Measurements from ENCODE around the gene UXS1. TPM values are rescaled to one million over a fixed set of nuclear protein-coding genes. Genes with fewer than 3 reads are reported as not detected.

The UXS1 gene
- total and polyA plus RNA-seq, 2 donors (not counting 1 experiment from before 2014, with no cell fraction given), result 20.3 to 44.8 TPM

- Mint-ChIP-seq H3K27ac (no peak overlapping the region), H3K27me3 (peaks cover 10% of the 10 kb centered on the region), H3K9me3 (ENCODE audit: insufficient read depth) (no peaks in the 10 kb centered on the region), H3K4me1 (peaks cover 12% of the 10 kb centered on the region), H3K4me3 (no peak overlapping the region)
- ChIA-PET CTCF (no interaction called here), POLR2A (no interaction called here)
- intact Hi-C loops (cut with micrococcal nuclease), result no loop called here
- Histone ChIP-seq H3K9ac (ENCODE audit: low read length) (no peak overlapping the region), H3K9me3 (ENCODE audit: control extremely low read depth in 1 of 3, control insufficient read depth in 2 of 3, insufficient read depth in 1 of 3, low read length in 2 of 3) (peaks cover 0 to 3% (median 0%) of the 10 kb centered on the region in 3 donors), H2AFZ (ENCODE audit: insufficient read depth, low read depth, low read length, poor library complexity, severe bottlenecking) (no peak overlapping the region), H3K4me3 (ENCODE audit: control extremely low read depth in 1 of 5, extremely low read depth in 1 of 5, insufficient read depth in 1 of 5, low read depth in 2 of 5, low read length in 4 of 5) (no peak overlapping the region), H3K36me3 (replicated peaks in 1 of 2; ENCODE audit: control extremely low read depth in 1 of 2, control insufficient read depth in 1 of 2, extremely low read depth in 1 of 2, insufficient read depth in 2 of 2, low read length in 1 of 2) (no peaks in the 10 kb centered on the region), H4K20me1 (ENCODE audit: control insufficient read depth, insufficient read depth, low read length, poor library complexity, severe bottlenecking) (no peaks in the 10 kb centered on the region), H3K27me3 (replicated peaks in 1 of 4; ENCODE audit: control extremely low read depth in 1 of 4, control insufficient read depth in 3 of 4, insufficient read depth in 4 of 4, low read length in 3 of 4) (no peaks in the 10 kb centered on the region), H3K79me2 (ENCODE audit: control insufficient read depth, insufficient read depth, low read length) (no peaks in the 10 kb centered on the region), H3K4me2 (replicated peaks; ENCODE audit: low read depth, low read length, poor library complexity, severe bottlenecking) (no peak overlapping the region), H3K4me1 (ENCODE audit: control insufficient read depth in 2 of 2, insufficient read depth in 2 of 2, low read length in 2 of 2) (peaks cover 8 to 12% of the 10 kb centered on the region in 2 donors), H3K27ac (ENCODE audit: low read length in 2 of 2) (no peak overlapping the region)
- TF ChIP-seq EZH2 (IDR thresholded peaks at IDR 0.05; ENCODE audit: borderline replicate concordance, insufficient read depth, low read depth, low read length, poor library complexity, severe bottlenecking) (no peak), CTCF (IDR thresholded peaks at IDR 0.05) (no peak)
- no peak for ATAC-seq (ENCODE audit: low read depth)
- DNase-seq, result no peak
- 54% methylated on average over 3 of the region's 4 CpGs for WGBS (ENCODE audit: insufficient coverage)
Observed at GRCh38 chr2:106057206-106057605, 136.9 kb downstream of the UXS1 start.

- no peak overlapping the region for H3K4me2 ChIP-seq (replicated peaks; ENCODE audit: low read depth, low read length, poor library complexity, severe bottlenecking)
- H3K4me1 ChIP-seq (ENCODE audit: control insufficient read depth in 2 of 2, insufficient read depth in 2 of 2, low read length in 2 of 2), result peaks cover 8 to 12% of the 10 kb centered on the region in 2 donors
- H4K20me1 ChIP-seq (ENCODE audit: control insufficient read depth, insufficient read depth, low read length, poor library complexity, severe bottlenecking), result no peaks in the 10 kb centered on the region
- POLR2A ChIA-PET, result no interaction called here
- H3K27me3 ChIP-seq (replicated peaks in 1 of 4; ENCODE audit: control extremely low read depth in 1 of 4, control insufficient read depth in 3 of 4, insufficient read depth in 4 of 4, low read length in 3 of 4), result peaks cover 0 to 6% (median 0%) of the 10 kb centered on the region in 4 experiments
- Mint-ChIP-seq H3K9me3 (ENCODE audit: insufficient read depth) (no peaks in the 10 kb centered on the region), H3K27ac (no peak overlapping the region), H3K4me3 (no peak overlapping the region), H3K4me1 (peaks cover 12% of the 10 kb centered on the region), H3K27me3 (peaks cover 7% of the 10 kb centered on the region)
- CTCF ChIA-PET, result no interaction called here
- TF ChIP-seq EZH2 (IDR thresholded peaks at IDR 0.05; ENCODE audit: borderline replicate concordance, insufficient read depth, low read depth, low read length, poor library complexity, severe bottlenecking), result no peak
- TF ChIP-seq CTCF (IDR thresholded peaks at IDR 0.05), result no peak
- no peak overlapping the region for H3K4me3 ChIP-seq (ENCODE audit: control extremely low read depth in 1 of 5, extremely low read depth in 1 of 5, insufficient read depth in 1 of 5, low read depth in 2 of 5, low read length in 4 of 5)
- DNase-seq (no peak), ATAC-seq (ENCODE audit: low read depth) (no peak)
- 82% methylated on average over 10 of the region's 12 CpGs for WGBS (ENCODE audit: insufficient coverage)
- no peak overlapping the region for H3K9ac ChIP-seq (ENCODE audit: low read length)
- H3K79me2 ChIP-seq (ENCODE audit: control insufficient read depth, insufficient read depth, low read length), result no peaks in the 10 kb centered on the region
- no peak overlapping the region for H2AFZ ChIP-seq (ENCODE audit: insufficient read depth, low read depth, low read length, poor library complexity, severe bottlenecking)
- intact Hi-C loops (cut with micrococcal nuclease), result no loop called here
- H3K36me3 ChIP-seq (replicated peaks in 1 of 2; ENCODE audit: control extremely low read depth in 1 of 2, control insufficient read depth in 1 of 2, extremely low read depth in 1 of 2, insufficient read depth in 2 of 2, low read length in 1 of 2), result no peaks in the 10 kb centered on the region
- H3K27ac ChIP-seq (ENCODE audit: low read length in 2 of 2), result no peak overlapping the region
- peaks cover 0 to 3% (median 0%) of the 10 kb centered on the region in 3 donors for H3K9me3 ChIP-seq (ENCODE audit: control extremely low read depth in 1 of 3, control insufficient read depth in 2 of 3, insufficient read depth in 1 of 3, low read length in 2 of 3)
Observed at GRCh38 chr2:106054880-106055655, 139.0 kb downstream of the UXS1 start.
